Vagina (tissue), 2 donors: ENCODE data around the gene SLC5A1.
"Not testable (repeated sequence)": the region's sequence is repeated elsewhere in the genome, so short reads cannot be mapped to it uniquely, and the experiment has no call there.

Experiments used
- CTCF ChIP-seq, 3 experiments: fragments of 450-650 bp in 2 of 3; fragments of 200-600 bp in 1 of 3; sonication (generic) in 1 of 3; IDR thresholded peaks; one replicate each; pipeline ENCODE4 v1.5.1; 2017 to 2019; ENCODE audit warnings: antibody characterized with exemption in 3 of 3, mild to moderate bottlenecking in 2 of 3, moderate library complexity in 2 of 3
- POLR2AphosphoS5 ChIP-seq, 2 donors: sonication (generic); formaldehyde crosslinking; IDR thresholded peaks; one replicate each; pipeline ENCODE4 v1.9.0; 2017; ENCODE audit warnings: antibody characterized with exemption in 2 of 2, mild to moderate bottlenecking in 2 of 2, low read depth in 1 of 2; ENCODE audit not compliant: insufficient read depth in 1 of 2

- not testable (repeated sequence) for TF ChIP-seq CTCF (IDR thresholded peaks at IDR 0.05); POLR2AphosphoS5 (IDR thresholded peaks at IDR 0.05; ENCODE audit: insufficient read depth in 1 of 2, low read depth in 1 of 2)
These were observed 108.6 kb downstream of the SLC5A1 start for GRCh38 chr22:32151641-32152040.
